ENCODE data around the gene IFIT2.
"Not testable (repeated sequence)": the region's sequence is repeated elsewhere in the genome, so short reads cannot be mapped to it uniquely, and the experiment has no call there.

IFIT2 gene

DNA sequence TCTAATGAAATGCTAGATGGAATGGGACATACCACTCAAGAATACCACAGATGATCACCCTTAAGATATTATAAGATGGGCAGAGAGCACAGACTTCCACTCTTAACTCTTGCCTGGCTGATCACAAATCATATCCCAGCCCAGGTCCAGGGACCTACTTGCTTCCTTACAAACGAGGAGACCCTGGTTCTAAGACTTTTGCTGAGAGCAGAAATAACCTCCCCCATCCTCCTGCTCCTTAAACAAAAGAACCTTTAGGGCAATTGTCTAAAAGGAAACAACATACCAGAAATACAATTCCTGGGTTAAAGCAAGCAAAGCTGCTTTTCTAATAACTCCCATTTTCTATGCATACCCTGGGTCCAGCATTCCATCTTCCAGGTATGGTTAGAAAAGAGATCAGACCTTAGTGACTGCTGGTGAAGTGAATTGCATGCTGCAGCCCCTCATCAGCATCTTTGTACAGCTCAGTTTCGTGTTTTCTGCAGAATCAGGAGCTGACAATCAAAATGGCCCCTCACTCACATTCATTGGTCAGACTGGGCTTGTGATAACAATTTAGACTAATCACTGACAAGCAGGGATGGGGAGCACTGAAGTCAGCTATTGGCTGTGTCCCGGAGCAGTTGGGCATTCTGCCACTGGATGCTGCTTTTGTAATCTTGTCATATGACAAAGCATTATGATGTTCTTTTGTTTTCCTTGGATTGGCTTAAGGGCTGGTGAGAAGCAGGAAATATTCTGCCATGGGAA lies 40.5 kb downstream of the IFIT2 start:
- no peak for DNase-seq (ENCODE audit: low spot score)

DNA sequence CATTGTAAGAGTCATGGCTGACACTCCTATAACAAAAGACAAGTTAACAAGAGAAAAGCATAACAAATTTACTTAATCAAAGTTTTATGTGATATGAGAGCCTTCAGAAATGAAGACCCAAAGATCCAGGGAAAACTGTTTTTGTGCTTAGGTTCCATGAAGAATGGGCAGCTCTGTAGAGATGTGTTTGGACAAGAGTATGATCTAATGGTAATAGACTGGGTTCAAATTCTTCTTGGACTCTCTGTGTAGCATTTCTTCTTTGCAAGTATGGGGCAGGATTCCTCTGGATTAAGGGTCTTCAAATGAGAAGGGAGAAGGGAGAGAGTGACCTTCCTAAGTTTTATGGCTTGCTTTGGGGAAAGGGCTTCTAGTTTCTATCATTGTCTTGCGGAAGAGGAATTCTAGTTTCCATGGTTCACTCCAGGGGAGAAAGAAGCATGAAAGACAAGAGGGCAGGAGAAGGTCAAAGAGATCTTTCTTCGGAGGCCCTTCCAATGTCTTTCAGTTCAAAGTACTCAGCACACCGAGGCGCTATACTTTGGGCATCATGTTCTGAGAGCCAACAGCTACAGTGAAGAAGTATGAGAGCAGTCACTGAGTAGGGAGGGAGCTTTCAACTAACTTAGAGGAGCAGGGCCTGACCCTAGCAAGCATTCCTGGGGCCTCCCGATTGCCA lies 41.4 kb downstream of the IFIT2 start:
- no peak for DNase-seq (ENCODE audit: low spot score)

DNA sequence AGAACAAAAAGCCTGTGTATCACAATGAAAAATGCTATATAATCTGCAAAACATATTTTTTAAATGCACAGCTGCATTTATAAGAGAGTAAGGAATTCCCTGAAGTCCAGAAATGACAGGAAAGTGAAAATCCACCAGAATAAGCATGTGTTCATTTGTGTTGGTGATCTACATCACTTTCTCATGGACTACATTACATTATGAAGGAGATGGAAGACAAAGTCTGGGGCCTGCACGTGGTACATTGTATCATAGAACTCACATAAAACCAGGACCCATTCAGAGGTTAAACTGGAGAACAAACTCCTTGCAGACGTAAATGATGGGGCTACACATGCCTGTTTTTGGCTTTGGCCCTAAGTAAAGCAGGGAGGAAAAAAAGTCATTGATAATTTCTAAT lies 42.3 kb downstream of the IFIT2 start:
- DNase-seq (ENCODE audit: low spot score): no peak

DNA sequence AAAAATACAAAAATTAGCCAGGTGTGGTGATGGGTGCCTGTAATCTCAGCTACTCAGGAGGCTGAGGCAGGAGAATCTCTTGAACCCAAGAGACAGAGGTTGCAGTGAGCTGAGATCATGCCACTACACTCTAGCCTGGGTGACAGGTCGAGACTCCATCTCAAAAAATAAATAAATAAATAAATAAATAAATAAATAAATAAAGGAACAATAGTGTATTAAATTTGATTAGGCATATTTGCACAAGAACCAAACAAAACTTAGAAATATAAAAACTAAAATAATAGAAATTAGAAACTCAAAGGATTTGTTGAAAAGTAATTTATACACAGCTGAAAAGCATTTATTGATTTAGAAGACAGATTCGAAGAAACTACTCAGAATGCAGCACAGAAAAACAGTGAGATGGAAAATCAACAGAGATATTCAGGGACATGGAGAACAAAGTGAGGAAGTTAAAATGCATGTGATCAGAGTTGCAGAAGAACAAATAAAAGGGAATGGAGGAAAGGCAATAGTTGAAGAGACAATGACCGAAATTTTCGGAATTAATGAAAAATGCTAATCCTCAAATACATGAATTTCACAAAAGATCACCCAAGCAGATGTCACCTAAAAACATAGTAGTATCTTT lies 43.6 kb downstream of the IFIT2 start:
- no peak for DNase-seq (ENCODE audit: low spot score)

DNA sequence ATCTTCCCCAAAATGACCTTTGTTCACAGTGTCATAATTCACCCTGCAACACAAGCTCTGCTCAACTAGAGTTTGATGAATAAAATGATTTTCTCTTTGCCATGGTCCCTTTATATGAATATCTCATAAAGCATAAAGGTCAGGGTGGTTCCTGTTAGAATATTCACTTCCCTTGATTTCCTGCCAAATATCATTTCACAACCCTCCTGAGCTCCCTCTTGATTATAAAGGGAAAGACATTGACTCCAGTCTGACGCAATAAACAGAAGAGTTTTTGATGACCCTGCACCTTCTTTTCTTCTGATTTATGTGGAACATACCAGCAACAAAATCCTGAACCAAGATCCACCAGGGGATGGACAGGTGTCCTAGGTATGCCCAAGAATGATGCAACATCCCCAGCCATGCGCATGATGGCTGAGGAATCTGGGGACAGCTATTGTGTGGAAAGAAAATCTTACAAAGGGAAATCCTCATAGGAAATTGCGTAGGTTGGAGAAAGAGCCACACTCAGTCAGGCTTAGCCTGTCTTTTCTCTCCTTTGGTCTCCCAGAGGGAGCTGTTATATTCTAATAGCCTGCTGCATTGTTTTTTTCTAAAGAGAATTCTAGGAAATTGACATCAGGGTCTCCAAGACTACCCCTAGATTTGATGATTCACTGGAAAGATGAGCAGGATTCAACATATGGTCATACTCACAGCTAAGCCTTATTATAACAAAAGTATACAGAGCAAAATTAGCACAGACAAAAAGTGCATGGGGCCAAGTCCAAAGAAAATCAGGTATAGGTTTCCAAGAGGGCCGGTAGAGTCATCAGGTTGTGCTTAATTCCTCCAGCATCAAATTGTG lies 44.8 kb downstream of the IFIT2 start:
- no peak for DNase-seq (ENCODE audit: low spot score)

DNA sequence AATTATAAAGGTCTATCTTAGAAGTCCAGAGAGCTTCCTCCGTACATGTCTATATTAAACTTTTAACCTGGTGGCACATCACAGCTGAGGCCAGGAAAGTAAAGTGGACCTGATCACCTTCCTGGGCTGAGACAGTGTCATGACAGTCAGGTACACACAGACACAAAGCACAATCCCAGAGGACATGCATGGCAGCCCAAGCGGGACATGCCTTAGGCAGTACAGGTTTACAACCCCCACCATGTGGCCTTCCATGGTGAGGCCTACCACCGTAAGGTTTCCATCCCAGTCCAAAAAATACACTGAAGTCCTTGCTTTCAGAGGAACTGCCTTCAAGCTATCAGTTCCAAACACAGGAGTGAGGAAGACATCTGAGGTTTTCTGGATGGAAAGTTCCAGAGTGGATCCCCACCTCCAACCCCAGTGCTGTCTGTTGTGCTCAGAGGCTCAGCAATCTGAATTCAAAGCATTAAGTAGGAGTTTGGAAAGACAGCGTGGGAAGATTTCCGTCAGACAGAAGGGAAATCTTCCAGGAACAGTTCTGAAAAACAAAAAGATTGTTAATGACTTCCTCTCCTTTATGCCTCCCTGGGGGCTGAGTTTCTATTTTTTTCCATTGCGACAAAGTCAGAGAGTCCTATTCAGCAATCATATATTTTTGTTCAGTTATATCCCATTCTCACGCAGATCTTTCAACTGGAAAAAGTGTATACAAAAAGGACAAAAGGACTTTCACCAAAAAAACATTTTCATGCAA lies 46.0 kb downstream of the IFIT2 start:
- no peak for DNase-seq (ENCODE audit: low spot score)

DNA sequence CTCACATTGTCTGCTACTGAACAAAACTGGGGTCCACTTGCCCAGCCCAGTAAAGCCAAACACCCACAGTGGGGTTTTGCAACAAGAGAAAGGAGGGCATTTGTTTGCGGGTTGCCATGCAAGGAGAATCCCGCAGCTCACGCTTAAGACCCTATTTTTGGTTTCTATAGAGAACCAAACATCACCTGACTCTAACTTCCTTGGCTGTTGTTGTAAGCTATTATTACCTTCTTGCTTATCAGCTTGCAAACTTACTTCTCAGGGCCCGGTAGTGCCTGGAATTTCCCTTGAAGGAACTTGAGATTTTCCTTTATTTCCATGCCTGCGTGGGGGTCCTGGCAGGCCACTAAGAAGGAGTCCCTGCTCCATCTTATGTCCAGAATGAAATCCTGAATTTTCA lies 46.6 kb downstream of the IFIT2 start:
- no peak for DNase-seq (ENCODE audit: low spot score)

DNA sequence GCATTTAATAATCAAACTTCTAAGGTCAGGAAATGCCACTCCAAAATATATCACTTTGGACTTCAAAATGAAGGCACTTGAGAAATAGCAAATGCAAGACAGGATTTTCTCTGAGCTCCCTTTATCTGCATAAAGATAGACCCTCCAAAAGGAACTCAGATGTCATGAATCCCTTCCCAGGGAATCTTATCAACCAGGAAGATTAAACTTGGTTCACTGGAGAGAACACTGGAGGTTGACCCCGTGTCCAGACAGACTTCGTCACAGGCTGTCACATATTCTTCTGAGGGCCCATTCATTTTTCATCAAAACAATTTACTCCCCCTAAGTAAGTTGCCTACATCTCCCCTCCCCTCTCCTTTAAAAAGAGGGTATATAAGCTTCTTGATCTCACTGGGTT lies 47.1 kb downstream of the IFIT2 start:
- no peak for DNase-seq (ENCODE audit: low spot score)

DNA sequence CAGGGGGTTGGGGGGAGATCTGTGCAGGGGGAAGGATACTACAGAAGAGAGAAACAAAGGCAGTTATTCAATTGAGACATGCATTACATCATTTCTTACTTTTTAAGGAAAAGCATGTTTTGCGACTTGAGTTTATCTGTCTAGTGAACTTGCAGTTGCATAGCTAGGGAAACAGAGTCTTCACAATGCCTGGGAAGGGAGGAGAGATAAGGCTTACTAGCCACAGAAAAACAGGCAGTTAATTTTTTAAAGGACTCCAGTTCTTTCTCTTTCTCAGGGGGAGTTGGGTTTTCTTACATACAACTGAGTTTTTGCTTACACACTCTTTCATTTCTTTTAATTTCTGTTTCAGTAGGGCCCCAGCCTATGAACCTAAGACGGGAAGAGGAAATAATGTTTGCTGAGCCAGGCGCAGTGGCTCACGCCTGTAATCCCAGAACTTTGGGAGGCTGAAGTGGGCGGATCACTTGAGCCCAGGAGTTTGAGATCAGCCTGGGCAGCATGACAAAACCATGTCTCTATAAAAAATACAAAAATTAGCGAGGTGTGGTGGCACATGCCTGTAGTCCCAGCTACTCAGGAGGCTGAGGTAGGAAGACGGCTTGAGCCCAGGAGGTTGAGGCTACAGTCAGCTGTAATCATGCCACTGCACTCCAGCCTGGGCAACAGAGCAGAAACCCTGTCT lies 48.9 kb downstream of the IFIT2 start:
- DNase-seq (ENCODE audit: low spot score): not testable (repeated sequence)

DNA sequence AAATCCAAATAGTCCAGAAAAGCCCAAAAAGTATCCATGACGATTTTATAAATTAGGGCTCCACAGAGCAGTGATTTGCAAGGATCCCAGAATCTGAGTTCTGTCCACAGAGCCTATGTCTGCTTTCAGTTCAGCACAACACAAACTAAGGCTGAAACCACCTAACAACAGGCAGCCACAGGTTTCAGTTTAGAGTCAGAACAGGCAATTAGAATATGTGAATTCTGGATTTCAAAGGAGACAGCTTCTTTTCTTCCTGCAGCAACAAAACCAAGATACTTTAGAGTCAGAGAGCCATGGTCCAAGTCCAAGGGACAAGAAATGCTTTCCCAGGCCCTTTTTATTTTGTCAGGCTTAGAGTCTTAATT lies 49.5 kb downstream of the IFIT2 start:
- no peak for DNase-seq (ENCODE audit: low spot score)

DNA sequence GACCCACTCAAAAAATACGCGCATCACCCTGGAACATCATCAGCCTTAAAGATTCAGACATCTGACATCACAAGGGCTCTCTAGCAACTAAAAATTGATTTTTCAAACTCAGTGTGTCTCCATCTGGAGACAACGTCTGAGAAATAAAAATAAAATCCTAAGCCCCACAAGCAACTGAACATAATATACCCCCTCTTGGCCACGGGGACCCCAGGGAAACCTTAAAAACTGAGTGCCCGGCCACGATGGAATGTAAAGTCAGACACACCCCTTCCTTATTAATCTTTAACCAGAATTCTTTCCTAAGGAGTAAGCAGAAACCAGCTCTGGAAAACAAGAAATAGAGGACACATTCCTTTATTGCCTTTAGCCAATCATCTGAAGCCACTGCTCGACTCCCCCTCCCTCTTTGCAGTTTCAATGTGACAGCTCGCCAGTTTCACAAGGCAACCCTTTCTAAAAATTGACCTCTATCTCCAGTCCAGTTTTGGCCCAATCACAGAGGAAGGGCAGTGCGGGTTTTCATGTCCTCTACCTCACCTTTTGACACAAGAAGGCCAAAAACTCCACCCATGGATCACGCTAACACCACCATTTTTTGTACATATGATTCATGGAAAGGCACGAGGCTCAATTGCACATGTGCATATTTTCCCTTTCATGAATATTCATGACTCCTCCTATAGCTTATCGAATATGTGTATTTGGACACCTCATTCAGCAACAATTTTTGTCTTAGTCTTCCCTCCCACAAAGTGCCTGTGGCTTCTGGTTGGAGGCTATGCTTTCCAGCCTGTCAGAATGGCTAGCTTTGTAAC lies 50.1 kb downstream of the IFIT2 start:
- DNase-seq (ENCODE audit: low spot score): no peak

DNA sequence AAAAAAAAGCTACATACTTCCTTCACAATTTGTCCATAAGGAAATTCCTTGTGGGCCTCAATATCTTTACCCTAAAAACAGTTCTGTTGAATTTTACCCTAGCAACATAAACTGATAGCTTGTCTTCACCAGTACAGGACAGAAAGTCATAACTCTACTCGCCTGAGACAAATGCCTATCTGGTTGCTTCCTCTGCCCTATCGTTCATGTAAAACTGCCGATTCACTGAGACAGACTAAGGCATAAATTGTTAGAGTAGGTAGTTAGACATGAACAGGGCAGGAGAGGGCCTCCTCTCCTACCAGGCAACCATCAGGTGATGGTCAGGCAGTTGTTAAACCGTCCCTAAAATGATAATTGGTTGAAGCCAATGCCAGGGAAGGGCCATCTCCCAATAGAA lies 51.0 kb downstream of the IFIT2 start:
- no peak for DNase-seq (ENCODE audit: low spot score)

DNA sequence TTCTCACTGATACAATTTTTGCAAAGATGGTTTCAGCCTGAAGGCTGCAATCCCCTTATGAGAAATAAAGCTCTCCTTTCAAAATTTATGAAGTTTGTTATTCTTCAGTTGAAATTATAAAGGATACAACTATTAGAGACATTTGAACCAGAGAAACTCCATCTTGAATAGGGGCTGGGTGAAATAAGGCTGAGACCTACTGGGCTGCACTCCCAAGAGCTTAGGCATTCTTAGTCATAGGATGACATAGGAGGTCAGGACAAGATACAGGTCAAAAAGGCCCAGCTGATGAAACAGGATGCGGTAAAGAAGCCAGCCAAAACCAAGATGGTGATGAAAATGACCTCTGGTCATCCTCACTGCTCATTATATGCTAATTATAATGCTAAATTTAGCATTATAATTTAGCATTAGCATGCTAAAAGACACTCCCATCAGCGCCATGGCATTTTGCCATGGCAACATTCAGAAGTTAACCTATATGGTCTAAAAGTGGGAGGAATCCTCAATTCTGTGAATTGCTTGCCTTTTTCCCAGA lies 53.6 kb downstream of the IFIT2 start:
- no peak for DNase-seq (ENCODE audit: low spot score)

DNA sequence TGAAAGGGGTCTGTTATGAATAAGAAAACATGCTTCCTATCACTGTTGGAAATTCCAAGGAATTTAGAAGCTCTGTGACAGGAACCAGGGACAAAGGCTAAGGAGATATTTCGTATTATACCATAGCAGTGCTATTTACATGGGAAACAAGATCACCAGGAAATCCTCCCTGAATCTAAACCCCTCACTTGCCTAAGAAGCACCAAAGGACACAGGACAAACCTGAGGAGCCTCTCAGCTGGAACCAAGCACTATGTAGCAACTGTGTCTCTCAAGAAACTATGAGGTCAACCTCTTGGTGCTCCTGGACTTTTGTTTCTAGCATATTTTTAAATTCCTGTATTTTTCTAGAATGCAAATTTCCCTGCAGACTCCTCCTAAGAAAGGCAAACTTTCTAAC lies 55.2 kb downstream of the IFIT2 start:
- no peak for DNase-seq (ENCODE audit: low spot score)

DNA sequence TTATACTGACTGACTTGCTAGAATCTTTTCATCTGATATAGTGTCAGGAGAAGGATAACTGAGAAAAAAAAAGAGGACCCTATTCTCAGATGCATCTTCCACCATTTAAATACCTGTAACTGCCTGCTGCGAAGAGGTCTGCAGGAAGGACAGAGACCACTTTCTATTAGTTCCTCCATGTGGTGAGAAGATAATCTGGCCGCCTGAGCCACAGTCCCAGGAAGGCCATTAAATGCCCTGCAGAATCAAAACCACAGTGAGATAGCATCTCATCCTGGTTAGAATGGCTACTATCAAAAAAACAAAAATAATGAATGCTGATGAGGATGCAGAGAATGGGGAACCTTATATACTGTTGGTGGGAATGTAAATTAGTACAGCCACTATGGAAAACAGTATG lies 56.1 kb downstream of the IFIT2 start:
- DNase-seq (ENCODE audit: low spot score): no peak
